EH (cell line): ENCODE measurements around the gene SLC9A4.
"Not testable (repeated sequence)": the region's sequence is repeated elsewhere in the genome, so short reads cannot be mapped to it uniquely, and the experiment has no call there.

ENCODE experiments used
- DNase-seq: peaks from one replicate; pipeline ENCODE4 v3.0.0-alpha.2; 2015; ENCODE audit warnings: low read depth

Gene SLC9A4

DNA sequence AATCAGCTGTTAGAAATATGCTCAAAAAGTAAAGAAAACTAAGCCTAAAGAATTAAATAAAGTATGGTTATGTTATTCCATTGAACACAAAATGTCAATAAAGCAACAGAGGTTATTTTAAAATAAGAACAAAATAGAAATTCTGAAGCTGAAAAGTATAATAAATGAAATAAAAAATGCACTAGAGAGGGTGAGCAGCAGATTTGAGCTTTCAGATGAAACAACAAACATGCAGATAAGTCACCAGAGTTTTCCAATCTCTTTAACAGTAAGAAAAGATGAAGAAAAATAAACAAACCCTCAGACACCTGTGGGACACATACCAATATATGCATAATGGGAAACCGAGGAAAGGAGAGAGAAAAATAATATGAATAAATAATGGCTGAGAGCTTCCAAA lies 76.0 kb downstream of the SLC9A4 start:
- DNase-seq = no peak

DNA sequence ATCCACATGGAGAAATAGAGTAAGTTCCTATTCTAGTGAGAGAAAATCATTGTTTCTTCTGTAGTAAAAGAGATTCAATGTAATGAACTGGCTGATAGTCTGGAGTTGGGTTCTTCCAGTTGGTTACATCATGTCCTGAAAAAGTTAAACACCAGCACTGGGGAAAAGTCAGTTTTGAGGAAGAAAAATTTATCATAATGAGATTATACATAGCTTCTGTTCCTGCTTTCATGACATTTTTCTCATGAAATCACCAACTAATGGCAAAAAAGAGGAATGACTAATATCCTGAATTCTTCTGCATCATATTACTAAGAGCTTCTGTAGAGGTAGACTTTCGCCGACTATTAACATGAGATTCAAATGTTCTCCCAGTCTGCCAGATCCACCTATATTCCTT lies 77.1 kb downstream of the SLC9A4 start:
- DNase-seq = no peak

DNA sequence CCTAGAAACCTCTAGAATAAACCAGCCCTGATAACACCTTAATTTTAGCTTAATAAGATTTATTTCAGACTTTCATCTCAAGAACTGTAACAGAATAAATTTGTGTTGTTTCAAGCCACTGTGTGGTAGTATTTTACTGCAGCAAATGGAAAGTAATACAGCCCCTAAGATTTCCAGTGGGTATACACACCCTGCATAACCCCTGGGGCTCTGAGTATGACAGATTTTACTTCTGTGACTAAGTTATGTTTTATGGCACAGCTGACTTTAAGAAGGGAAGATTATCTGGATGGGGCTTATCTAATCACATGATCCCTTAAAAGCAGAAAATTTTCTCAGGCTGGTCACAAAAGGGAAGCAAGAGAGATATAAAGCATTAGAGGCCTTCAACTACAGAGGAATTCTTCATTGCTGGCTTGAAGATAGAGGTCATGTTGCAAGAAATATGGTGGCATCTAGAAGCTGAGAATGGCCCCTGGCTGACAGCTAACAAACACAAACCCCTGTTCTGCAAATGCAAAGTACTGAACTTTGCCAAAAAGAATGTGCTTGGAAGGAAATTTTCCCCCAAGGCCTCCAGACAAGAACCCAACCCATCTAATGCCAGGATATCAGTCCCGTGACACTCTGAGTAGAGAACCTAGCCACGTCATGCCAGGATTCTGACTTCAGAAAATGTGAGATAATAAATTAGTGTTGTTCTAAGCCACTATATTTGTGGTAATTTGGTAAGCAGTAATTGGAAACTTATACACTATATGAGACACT lies 78.5 kb downstream of the SLC9A4 start:
- no peak for DNase-seq

DNA sequence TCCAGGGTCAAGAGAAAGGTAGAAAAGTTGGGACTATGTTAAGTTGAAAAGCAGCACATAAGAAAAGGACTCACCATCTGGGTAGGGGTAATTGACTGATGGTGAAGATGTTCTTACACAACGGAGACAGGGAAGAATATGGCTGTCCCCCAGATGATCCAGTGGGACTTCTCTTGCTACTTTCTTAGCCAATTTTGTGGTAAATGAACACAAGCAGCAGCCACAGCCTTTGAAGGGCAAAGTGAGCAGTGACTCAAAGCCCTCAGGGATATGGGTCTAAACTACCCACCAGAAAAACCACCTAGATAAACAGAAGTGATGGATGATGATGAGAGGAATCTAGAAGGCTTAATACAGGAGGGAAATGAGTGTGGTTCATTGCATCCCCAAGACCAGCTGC lies 80.6 kb downstream of the SLC9A4 start:
- DNase-seq = no peak

DNA sequence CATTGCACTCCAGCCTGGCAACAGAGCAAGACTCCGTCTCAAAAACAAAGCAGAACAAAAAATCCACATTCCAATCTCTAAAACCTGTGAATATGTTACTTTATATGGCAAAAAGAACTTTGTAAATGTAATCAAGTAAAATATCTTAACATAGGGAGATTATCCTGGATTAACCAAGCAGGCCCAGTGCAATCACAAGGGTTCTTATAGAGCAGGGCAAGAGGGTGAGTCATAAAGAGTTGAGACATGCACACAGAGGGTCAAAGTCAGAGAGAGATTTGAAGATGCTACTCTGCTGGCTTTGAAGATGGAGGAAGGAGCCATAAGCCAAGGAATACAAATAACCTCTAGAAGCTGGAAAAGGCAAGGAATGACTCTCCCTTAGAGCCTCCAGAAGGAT lies 85.4 kb downstream of the SLC9A4 start:
- no peak for DNase-seq

DNA sequence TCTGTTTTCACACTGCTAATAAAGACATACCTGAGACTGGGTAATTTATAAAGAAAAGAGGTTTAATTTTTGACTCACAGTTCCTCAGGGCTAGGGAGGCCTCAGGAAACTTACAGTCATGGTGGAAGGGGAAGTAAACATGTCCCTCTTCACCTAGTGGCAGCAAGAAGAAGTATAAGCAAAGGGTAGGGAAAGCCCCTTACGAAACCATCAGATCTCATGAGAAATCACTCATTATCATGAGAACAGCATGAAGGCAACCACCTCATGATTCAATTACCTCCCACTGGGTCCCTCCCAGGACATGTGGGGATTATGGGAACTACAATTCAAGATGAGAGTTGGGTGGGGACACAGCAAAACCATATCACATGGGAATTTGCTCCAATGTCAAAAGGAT lies 89.5 kb downstream of the SLC9A4 start:
- not testable (repeated sequence) for DNase-seq

DNA sequence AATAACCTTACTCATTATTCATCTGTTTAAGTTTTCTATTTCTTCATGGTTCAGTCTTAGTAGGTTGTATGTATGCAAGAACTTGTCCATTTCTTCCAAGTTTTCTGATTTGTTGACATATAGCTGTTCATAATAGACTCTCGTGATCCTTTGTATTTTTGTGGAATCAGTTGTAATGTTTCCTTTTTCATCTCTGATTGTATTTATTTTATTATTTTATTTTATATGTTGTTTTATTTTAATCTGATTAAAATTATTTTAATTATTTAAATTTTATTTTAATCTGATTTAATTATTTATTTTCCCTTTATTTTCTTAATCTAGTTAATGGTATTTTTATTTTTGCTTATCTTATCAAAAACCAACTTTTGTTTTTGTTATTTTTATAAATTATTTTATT lies 102.9 kb downstream of the SLC9A4 start:
- no peak for DNase-seq

DNA sequence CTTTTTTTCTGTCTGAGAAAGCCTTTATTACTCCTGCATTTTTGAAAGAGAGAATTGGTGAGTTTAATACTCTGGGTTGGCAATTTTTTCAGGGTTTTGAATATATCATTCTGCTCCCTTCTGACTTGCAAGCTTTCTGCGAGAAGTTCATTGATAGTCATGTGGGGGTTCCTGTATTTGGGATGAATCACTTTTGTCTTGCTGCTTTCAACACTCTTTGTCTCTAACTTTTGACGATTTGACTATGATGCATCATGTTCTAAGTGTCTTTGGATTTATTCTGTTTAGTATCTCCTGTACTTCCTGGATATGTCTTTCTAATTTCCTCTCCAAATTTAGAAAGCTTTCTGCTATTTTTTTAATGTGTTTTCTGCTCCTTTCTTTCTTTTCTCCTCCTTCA lies 105.3 kb downstream of the SLC9A4 start:
- DNase-seq = no peak

DNA sequence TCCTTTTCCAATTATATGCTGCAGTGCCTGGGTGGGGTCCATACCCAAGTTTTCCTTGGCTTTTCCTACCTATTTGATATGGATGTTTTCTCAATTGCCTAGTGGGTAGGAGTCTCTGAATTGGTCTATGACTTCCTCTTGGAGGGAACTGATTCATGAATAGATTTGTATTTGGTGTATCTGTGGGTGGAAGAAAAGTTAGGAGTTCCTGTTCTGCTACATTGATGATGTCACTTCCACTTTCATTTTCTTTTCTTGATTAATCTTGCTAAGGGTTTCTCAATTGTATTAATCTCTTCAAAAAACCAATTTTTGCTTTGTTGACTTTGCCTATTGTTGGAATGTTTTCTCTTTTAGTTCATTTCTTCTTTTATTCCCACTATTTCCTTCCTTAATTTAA lies 108.9 kb downstream of the SLC9A4 start:
- DNase-seq = no peak

DNA sequence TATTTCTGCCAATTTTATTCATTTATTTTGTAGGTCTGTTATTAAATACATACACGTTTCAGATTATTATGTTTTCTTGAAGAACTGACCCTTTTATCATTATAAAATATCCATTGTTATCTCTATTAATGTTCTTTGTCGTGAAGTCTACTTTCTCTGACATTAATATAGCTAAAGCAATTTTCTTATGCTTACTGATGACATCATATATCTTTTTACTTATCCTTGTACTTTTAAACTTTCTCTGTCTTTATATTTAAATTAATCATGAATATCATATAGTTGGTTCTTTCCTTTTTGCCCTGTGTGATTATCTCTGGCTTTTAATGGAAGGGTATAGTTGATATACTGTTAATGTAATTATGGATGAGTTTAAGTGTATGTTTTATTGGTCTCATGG lies 109.8 kb downstream of the SLC9A4 start:
- no peak for DNase-seq
